Endothelial cell of umbilical vein (primary cell): ENCODE measurements around the gene NFATC2. TPM values are rescaled to one million over a fixed set of nuclear protein-coding genes. Genes with fewer than 3 reads are reported as not detected.

Experiments used
- BruUV-seq: library from RNA; stranded (reverse); fragments of 400-500 nt; replicated peaks from 2 replicates; lab custom pipeline; 2021; lab: Mats Ljungman, UMichigan
- CTCF ChIA-PET: fragments of 300-600, 350-600 bp; sonication (Branson Sonifier 250); formaldehyde crosslinking; loops from one replicate; lab custom pipeline; 2021; ENCODE audit warnings: antibody characterized with exemption, inconsistent platforms; lab: Charles Lee
- POLR2A ChIA-PET: fragments of 300-600, 350-600 bp; sonication (Branson Sonifier 250); formaldehyde crosslinking; loops from one replicate; lab custom pipeline; 2021; ENCODE audit warnings: antibody characterized with exemption, inconsistent platforms; lab: Charles Lee
- DNase-seq: peaks from one replicate; pipeline ENCODE4 v3.0.0-alpha.2; 2011; ENCODE audit warnings: low read depth, low spot score
- FAIRE-seq: peaks from 2 replicates; lab custom pipeline; 2011; peaks lifted over from hg19 to GRCh38; lab: Jason Lieb, UNC
- H2AFZ ChIP-seq: 2 replicates; pipeline ENCODE4 v1.6.0; 2012; ENCODE audit warnings: low read depth, low read length, control low read depth, inconsistent platforms
- H3K27ac ChIP-seq: 2 replicates; pipeline ENCODE4 v1.5.1; 2011; ENCODE audit warnings: low read depth, mild to moderate bottlenecking, control low read depth, low read length, moderate library complexity; ENCODE audit not compliant: insufficient read depth
- H3K27me3 ChIP-seq, 2 experiments: 2 replicates each; pipeline versions ENCODE4 v1.6.0 to v1.6.1; 2011; ENCODE audit warnings: low read length in 2 of 2, mixed read lengths in 1 of 2; ENCODE audit not compliant: control insufficient read depth in 2 of 2, insufficient read depth in 2 of 2
- H3K36me3 ChIP-seq, 2 experiments: 2 replicates in 1 of 2; 3 replicates in 1 of 2; pipeline ENCODE4 v1.5.1; 2011; ENCODE audit warnings: low read length in 2 of 2, mild to moderate bottlenecking in 1 of 2, moderate library complexity in 1 of 2; ENCODE audit not compliant: control insufficient read depth in 2 of 2, insufficient read depth in 2 of 2; ENCODE audit errors: extremely low read depth in 1 of 2
- H3K4me1 ChIP-seq: 3 replicates; pipeline ENCODE4 v1.5.1; 2011; ENCODE audit warnings: mild to moderate bottlenecking, low read length; ENCODE audit not compliant: control insufficient read depth, insufficient read depth; ENCODE audit errors: extremely low read depth
- H3K4me2 ChIP-seq: 2 replicates; pipeline ENCODE4 v1.6.1; 2011; ENCODE audit warnings: low read length, control low read depth, mixed read lengths; ENCODE audit not compliant: insufficient read depth
- H3K4me3 ChIP-seq, 3 experiments: fragments of 200-600 bp in 1 of 3; sonication (generic), shearing (Covaris generic) in 1 of 3; replicated peaks in 1 of 3; 2 replicates each; pipeline ENCODE4 v1.5.1; 2011 to 2016; ENCODE audit warnings: control low read depth in 3 of 3, low read length in 3 of 3, mild to moderate bottlenecking in 2 of 3, inconsistent platforms in 1 of 3, low read depth in 1 of 3, moderate library complexity in 1 of 3; ENCODE audit not compliant: insufficient read depth in 1 of 3
- H3K79me2 ChIP-seq: 2 replicates; pipeline ENCODE4 v1.6.0; 2012; ENCODE audit warnings: low read length, inconsistent platforms; ENCODE audit not compliant: control insufficient read depth, insufficient read depth
- H3K9ac ChIP-seq: replicated peaks from 2 replicates; pipeline ENCODE3; 2011; ENCODE audit warnings: low read length, control low read depth; ENCODE audit not compliant: insufficient read depth; ENCODE audit errors: extremely low read depth
- H3K9me1 ChIP-seq: replicated peaks from 3 replicates; pipeline ENCODE4 v1.6.0; 2011; ENCODE audit warnings: mild to moderate bottlenecking, low read length; ENCODE audit not compliant: control insufficient read depth, insufficient read depth; ENCODE audit errors: extremely low read depth
- H3K9me3 ChIP-seq: replicated peaks from 2 replicates; pipeline ENCODE4 v1.5.1; 2012; ENCODE audit warnings: low read length, inconsistent platforms; ENCODE audit not compliant: control insufficient read depth, insufficient read depth
- H4K20me1 ChIP-seq: replicated peaks from 2 replicates; pipeline ENCODE3; 2011; ENCODE audit warnings: mild to moderate bottlenecking, low read length; ENCODE audit not compliant: control insufficient read depth, insufficient read depth; ENCODE audit errors: extremely low read depth
- EZH2 ChIP-seq: IDR thresholded peaks from 2 replicates; pipeline ENCODE4 v1.6.1; 2012; ENCODE audit warnings: borderline replicate concordance, low read depth, mild to moderate bottlenecking, moderate library complexity, low read length, inconsistent platforms; ENCODE audit not compliant: severe bottlenecking
- FOS ChIP-seq: IDR thresholded peaks from 2 replicates; pipeline ENCODE4 v1.6.1; 2011; ENCODE audit warnings: mild to moderate bottlenecking, low read length, moderate library complexity, borderline replicate concordance; ENCODE audit not compliant: insufficient read depth
- GATA2 ChIP-seq: IDR thresholded peaks from 2 replicates; pipeline ENCODE4 v1.7.0; 2011; ENCODE audit warnings: low read depth, mild to moderate bottlenecking, moderate library complexity, mixed read lengths, low read length; ENCODE audit not compliant: insufficient read length, insufficient read depth
- JUN ChIP-seq: IDR thresholded peaks from 2 replicates; pipeline ENCODE4 v1.6.1; 2011; ENCODE audit warnings: borderline replicate concordance, low read depth; ENCODE audit not compliant: insufficient read length, insufficient read depth
- MYC ChIP-seq: IDR thresholded peaks from one replicate; pipeline ENCODE4 v1.6.1; 2011; ENCODE audit warnings: mild to moderate bottlenecking, low read depth, low read length
- POLR2A ChIP-seq: IDR thresholded peaks from 2 replicates; pipeline ENCODE4 v1.6.1; 2012; ENCODE audit warnings: low read depth, mild to moderate bottlenecking, control low read depth, low read length
- POLR2AphosphoS5 ChIP-seq: IDR thresholded peaks from 2 replicates; pipeline ENCODE4 v1.6.1; 2012; ENCODE audit warnings: low read depth, mild to moderate bottlenecking, control low read depth, low read length, moderate library complexity; ENCODE audit not compliant: insufficient read depth
- dilution Hi-C: fragments of 300-500 bp; cut with MboI; formaldehyde crosslinking; loops from one replicate; pipeline ENCODE4 v1.15.0; 2019; ENCODE audit warnings: low sequenced_read_pairs; ENCODE audit not compliant: extremely low pct_ligation_motif_present
- intact Hi-C: fragments of 100-400 bp; cut with micrococcal nuclease; formaldehyde crosslinking; loops from one replicate; pipeline ENCODE4 v1.10.0; 2022
- polyA plus RNA-seq, 4 experiments: library from polyadenylated mRNA; depleted of rRNA in 3 of 4; stranded (reverse) in 3 of 4; unstranded in 1 of 4; fragments of >200 nt; gene quantifications; 2 replicates each; pipeline versions ENCODE4 v1.2.1 to v1.2.3, GENCODE V29; 2011 to 2012; ENCODE audit warnings: missing spikeins in 1 of 4
- total RNA-seq: library from RNA; stranded (reverse); gene quantifications from 2 replicates; pipeline ENCODE4 v1.2.3, GENCODE V29; 2021
- TF ChIP-seq, protein P1 (sequence below): IDR thresholded peaks from 2 replicates; pipeline ENCODE4 v1.6.1; 2011; ENCODE audit not compliant: insufficient read depth, insufficient read length
- TF ChIP-seq, protein P2 (sequence below), 2 donors: IDR thresholded peaks; 1 replicate in 1 of 2; 2 replicates in 1 of 2; pipeline ENCODE4 v1.5.1; 2011; ENCODE audit warnings: low read length in 2 of 2, mild to moderate bottlenecking in 2 of 2, moderate library complexity in 2 of 2, control low read depth in 1 of 2, inconsistent platforms in 1 of 2, low read depth in 1 of 2; ENCODE audit not compliant: insufficient read depth in 1 of 2; ENCODE audit errors: extremely low read depth in 1 of 2

Gene NFATC2
- total and polyA plus RNA-seq, 2 donors (not counting 3 experiments of a cell fraction or from before 2014, with no cell fraction given) = 3.1 to 13.0 TPM

DNA sequence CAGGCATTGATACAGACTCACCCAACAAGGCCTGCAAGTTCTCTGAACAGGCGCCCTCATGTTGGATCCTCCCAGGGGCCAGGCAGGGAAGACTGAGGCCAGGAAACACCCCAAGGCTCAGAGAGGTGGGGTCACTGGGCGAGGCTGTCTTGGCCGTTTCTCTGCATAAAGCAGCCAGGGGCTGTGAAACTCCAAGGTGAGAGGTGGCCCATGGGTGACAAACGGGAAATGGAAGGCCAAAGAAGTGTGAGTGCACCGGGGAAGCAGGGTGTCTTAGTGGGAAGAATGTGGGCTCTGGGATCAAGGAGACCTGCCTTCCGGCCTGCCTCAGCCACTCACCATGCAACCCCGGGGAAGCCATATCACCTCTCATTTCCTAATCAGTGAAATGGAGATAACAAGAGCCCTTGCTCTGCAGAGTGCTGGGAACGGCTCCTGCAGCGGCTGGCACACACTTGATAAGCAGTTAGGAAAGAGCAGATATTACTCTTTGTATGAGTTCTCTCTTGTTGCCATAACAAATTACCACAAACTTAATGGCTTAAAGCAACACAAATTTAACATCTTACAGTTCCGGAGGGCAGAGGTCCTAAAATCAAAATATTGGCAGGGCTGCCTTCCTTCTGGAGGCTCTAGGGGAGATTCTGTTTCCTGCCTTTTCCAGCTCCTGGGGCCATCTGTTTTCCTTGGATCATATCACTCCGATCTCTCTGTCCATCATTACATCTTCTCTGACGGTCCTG lies 168.6 kb downstream of the NFATC2 start:
- peak; percentile 96 for DNase-seq
- POLR2A ChIA-PET = no interaction called here

More for the DNA sequence above, 168.6 kb downstream of the NFATC2 start:
- Histone ChIP-seq H3K4me3 (no peak overlapping the region), H3K79me2 (no peaks in the 10 kb centered on the region), H3K9me3 (no peaks in the 10 kb centered on the region), H3K36me3 (no peaks in the 10 kb centered on the region), H3K4me1 (peaks cover 24% of the 10 kb centered on the region), H3K4me2 (peak overlapping the region; percentile 37), H3K27me3 (no peaks in the 10 kb centered on the region), H2AFZ (no peak overlapping the region), H3K27ac (peak overlapping the region; percentile 90), H4K20me1 (no peaks in the 10 kb centered on the region), H3K9me1 (no peaks in the 10 kb centered on the region), H3K9ac (peak overlapping the region; percentile 71)
- peak; percentile 93 for TF ChIP-seq GATA2
- TF ChIP-seq, protein P1, sequence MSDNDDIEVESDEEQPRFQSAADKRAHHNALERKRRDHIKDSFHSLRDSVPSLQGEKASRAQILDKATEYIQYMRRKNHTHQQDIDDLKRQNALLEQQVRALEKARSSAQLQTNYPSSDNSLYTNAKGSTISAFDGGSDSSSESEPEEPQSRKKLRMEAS = no peak
- no peak for TF ChIP-seq EZH2
- TF ChIP-seq POLR2AphosphoS5 = peak; percentile 81
- TF ChIP-seq JUN = peak; percentile 62
- peak; percentile 44 for TF ChIP-seq FOS
- TF ChIP-seq POLR2A = peak; percentile 56
- TF ChIP-seq, protein P2, sequence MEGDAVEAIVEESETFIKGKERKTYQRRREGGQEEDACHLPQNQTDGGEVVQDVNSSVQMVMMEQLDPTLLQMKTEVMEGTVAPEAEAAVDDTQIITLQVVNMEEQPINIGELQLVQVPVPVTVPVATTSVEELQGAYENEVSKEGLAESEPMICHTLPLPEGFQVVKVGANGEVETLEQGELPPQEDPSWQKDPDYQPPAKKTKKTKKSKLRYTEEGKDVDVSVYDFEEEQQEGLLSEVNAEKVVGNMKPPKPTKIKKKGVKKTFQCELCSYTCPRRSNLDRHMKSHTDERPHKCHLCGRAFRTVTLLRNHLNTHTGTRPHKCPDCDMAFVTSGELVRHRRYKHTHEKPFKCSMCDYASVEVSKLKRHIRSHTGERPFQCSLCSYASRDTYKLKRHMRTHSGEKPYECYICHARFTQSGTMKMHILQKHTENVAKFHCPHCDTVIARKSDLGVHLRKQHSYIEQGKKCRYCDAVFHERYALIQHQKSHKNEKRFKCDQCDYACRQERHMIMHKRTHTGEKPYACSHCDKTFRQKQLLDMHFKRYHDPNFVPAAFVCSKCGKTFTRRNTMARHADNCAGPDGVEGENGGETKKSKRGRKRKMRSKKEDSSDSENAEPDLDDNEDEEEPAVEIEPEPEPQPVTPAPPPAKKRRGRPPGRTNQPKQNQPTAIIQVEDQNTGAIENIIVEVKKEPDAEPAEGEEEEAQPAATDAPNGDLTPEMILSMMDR (IDR thresholded peaks at IDR 0.05; ENCODE audit: extremely low read depth in 1 of 2, insufficient read depth in 1 of 2, low read depth in 1 of 2, low read length in 2 of 2) = no peak
- TF ChIP-seq MYC = no peak
- intact Hi-C loops (loop anchor here (1.0 to 10.0 kb wide), 11 partner anchors 9 to 777 kb away; no protein-coding TSS in a partner anchor), dilution Hi-C loops (no loop called here)
- BruUV-seq = no TSS peak
- peak; percentile 98 for FAIRE-seq
- CTCF ChIA-PET = interaction anchor here (0.5 to 6.3 kb wide), 11 partner anchors 12 to 593 kb away, joined by 3 to 99 read pairs (median 6); no protein-coding TSS in a partner anchor
